ENCODE results near the gene TMEM138.
A peak's percentile ranks its signal among the peaks of the same experiment; 100 is the strongest.

TMEM138 gene

DNA sequence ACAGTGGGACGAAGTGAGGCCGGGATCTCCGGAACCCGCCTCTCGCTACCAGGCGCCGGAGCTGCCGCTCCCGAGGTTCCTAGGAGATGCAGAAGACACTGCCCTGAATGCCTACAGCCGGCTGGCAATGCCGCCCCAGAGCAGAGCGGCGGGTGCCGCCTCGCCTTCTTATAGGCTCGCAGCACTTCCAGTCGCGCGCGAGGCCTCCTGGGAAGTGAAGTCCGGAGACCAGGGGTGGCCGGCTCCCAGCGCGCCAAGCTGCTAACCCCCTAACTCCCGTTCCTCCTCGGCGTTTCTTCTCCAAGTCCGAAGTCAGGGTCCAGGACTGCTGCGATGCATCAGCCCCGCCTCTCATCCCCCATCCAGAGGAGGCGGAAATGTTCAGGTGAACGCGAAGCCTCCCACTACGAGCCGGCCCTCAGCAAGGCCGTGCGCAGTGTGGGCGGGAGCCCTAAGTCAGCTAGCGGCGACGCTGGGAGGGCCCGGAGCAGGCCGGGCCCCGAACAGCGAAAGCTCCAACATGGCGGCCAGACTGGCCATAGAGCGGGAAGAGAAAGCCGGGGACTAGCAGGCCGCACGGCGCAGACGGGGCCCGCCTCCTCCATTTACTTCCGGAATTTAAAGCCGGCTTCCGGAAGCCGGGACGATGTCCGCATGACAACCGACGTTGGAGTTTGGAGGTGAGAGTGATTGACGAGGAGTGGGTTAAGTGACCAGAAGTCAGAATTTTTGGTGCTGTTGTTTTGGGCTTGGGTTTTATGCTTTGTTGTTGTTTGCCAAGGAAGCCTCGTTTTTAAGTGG lies at the start of gene TMEM138, which contains the start of gene CYB561A3:
TMEM138 (plus strand) TSS at position 634 of the 801 bp plus-strand sequence. CDS start 2,017 bp downstream, outside the sequence.
CYB561A3 (minus strand) TSS at position 142 of the 801 bp plus-strand sequence. CDS start 5,169 bp downstream, outside the sequence.
- DNase-seq = peak; percentile 90

- no peak for DNase-seq
Observed at GRCh38 chr11:61315260-61315659, 46.9 kb upstream of the TMEM138 start.

DNA sequence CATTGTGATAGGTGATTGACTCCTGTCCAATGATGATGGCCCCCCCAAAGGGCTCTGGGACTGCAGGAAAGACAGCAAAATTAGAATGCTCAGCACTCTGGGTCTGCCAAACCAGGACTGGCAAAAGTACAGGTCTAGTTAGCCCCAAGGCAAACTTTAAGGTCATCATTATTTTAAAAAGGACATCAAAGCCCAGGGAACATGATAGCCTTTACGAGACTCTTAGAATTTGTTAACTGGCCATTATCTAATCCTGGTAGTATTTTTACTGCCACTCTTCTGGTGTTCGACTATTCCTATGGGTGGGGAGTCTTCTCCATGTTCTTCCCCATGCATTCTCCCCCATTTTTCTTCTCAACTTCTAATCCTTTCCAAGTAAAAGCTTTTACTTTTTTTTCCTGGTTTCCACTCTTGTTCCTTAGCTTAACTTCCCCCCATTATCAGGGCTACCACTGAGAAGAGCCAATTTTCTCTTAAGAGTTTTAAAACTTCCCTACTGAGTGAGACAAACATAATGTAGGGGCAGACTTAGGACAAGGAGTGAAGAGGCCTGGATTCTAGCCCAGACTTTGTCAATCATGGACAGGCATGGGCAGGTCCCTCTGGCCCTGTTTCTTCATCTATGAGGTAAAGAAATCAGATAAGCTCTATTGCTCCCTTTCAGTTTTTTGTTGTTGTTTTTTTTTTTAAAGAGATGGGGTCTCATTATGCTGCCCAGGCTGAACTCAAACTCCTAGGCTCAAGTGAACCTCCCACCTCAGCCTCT lies 36.3 kb upstream of the TMEM138 start:
- DNase-seq = no peak

GRCh38 chr11:61327669-61328071 lies 34.5 kb upstream of the TMEM138 start:
- DNase-seq = no peak

GRCh38 chr11:61328351-61328750 lies 33.8 kb upstream of the TMEM138 start:
- no peak for DNase-seq

GRCh38 chr11:61329871-61330270 lies 32.3 kb upstream of the TMEM138 start:
- no peak for DNase-seq

DNA sequence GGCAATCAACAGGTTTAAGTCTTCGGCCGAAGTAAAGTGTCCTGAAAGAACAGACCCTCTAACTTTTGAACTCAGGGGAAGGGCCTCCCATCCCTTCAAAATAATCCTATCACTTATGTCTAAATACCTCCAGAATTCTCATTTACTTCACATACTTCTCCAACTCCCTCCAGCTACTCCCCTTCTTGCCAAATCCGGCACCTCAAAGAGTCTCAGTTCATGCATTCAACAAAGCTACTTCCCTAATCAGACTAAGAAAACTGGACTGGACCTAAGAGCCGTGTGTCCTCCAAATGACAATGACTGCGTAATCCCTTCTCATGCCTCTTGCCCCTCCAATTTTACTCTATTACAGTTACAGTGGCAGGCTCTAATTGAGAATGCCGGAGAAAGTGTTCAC lies 30.5 kb upstream of the TMEM138 start:
- no peak for DNase-seq

DNA sequence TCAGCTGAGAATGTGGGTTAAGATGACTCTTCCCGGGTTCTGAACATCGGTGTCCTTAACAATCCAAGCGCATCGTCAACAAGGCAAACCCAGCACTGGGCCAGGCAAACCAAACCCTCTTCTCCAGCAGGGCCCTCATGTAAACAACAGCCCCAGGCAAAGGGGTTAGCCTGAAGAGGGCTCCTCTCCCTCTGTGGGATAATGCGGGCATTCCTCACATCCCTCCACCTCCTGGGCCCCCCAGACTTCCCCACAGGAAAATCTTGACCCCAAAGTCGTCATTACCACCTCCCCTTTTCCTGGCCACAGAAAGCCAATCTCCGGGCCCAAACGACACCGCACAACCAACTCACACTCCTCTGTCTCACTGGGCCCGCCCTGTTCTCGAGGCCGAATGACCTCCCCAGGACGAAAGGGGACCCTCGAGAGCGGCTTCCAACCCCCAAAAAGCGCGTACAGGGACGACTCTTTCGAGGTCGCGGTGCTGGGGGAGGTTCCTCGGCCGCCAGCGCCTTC lies 29.8 kb upstream of the TMEM138 start:
- DNase-seq = no peak

GRCh38 chr11:61332797-61333549 lies 29.2 kb upstream of the TMEM138 start, which contains the start of the genes DDB1 and TKFC:
Gene DDB1 (minus strand): TSS chr11:61333105. CDS start chr11:61332968, 137 bp downstream.
Gene TKFC (plus strand): TSS chr11:61333228. CDS start chr11:61334729, 1,501 bp downstream.
- peak; percentile 98 for DNase-seq

- DNase-seq = no peak
Observed at GRCh38 chr11:61333550-61334433, 28.4 kb upstream of the TMEM138 start.

DNA sequence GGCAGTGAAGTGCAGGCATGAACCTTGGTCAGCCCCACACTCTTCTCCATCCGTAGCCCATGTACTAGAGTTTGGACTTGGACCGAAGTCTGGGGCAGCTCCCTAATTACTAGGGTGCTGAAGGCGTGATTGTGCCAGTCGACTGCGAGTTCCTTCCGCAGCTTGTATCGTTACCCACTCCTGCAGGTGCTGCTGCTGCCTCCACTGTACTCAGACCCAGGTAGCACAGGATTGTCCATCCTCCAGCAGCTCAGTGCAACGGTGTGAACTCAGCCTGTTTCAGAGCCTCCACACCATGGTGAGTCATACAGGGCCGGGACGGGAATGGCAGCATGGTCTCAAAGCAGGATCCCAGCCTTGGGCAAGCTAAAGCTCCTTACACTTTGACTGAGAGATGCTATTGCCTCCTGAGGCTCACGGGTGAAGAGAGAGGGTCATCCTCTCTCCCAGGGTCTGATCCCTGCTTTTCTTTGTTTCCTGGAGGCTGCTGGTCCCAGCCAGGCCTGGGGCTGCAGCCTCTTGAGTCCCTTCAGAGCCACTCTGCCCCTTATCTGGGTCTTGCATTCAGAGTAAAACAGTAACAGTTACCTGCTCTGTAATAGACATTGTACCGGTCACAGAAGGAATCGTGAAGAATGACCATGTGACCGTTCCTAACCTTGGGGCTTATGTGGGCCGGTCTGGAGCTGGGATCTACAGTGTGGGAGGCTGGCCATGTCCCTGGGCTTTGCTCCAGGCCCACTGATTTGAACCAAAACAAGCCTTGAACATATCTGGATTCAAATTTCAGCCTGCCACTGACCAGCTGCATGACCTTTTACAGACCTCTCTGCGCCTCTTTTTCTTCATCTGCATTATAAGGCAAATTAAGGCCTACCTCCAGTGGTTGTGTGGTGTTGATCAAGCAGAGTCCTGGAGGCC lies 27.5 kb upstream of the TMEM138 start:
- no peak for DNase-seq

- no peak for DNase-seq
Observed at GRCh38 chr11:61335355-61335710, 26.8 kb upstream of the TMEM138 start.

- DNase-seq = peak; percentile 87
Observed at GRCh38 chr11:61336171-61336935, 25.8 kb upstream of the TMEM138 start.

DNA sequence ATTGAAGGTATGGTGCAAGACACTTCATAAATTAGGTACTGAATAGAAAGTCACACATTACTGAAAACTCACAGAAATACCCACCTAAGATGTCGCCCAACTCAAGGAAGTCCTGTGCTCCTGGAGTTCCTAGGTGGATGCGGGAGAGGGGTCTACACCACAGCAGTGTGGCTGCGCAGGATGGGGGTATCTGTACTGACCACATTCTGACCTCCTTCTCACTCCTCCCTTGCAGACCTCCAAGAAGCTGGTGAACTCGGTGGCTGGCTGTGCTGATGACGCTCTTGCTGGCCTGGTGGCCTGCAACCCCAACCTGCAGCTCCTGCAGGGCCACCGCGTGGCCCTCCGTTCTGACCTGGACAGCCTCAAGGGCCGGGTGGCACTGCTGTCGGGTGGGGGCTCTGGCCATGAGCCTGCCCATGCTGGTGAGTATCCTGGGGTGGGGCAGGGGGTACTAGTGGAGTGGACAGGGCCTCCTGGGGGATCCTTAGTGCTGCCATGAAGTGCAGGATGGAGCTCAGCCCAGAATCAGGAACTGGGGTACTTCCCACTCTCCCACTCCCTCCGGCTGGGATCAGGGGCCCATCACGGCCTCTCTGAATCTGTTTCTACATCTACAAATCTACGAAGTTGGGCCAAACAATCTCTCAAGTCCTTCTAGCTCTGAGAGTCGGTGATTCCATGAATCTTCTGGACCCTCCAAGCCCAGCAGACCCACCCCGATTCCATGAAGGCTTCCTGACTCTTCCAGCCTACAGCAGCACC lies 24.3 kb upstream of the TMEM138 start:
- DNase-seq = no peak

DNA sequence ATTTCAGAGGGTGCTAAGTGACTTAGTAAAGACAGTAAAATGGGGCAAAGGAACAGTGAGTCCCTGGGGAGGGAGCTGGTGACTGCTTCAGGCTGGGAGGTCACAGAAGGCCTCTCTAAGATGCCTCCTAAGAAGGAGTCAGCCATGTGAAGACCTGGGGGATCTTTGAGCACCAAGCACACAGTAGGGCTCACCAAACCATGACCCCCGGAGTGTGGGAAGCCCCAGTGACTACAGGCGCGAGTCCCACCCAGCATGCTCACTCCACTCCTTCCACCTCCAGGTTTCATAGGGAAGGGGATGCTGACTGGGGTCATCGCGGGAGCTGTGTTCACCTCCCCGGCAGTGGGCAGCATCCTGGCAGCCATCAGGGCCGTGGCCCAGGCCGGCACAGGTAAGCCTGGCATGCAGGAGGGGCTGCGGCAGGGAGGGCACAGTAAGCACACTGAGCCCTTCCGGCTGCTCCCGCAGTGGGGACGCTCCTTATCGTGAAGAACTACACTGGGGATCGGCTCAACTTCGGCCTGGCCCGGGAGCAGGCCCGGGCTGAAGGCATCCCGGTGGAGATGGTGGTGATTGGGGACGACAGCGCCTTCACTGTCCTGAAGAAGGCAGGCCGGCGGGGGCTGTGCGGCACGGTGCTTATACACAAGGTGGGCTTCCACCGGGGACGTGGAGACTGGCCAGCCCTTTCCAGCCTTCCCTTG lies 23.2 kb upstream of the TMEM138 start:
- no peak for DNase-seq

GRCh38 chr11:61339490-61339878 lies 22.7 kb upstream of the TMEM138 start:
- DNase-seq = no peak

DNA sequence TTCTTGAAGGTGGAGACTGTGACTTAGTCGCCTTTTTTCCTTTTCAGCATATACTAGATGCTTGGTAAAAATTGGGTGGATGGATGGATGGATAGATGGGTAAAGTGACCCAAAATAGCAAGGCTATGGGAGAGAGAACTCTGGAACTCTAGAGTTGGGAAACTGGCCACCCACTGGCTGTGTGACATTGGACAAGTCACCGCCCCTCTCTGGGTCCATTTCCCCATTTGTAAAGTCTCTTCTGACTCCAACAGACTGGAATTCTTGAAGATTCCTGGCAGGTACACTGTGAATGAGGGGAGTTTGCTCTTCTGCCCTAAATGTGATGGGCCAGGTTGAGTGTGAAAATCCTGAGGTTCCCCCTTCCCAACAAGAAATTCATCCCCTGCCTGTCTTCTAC lies 21.2 kb upstream of the TMEM138 start:
- no peak for DNase-seq

DNA sequence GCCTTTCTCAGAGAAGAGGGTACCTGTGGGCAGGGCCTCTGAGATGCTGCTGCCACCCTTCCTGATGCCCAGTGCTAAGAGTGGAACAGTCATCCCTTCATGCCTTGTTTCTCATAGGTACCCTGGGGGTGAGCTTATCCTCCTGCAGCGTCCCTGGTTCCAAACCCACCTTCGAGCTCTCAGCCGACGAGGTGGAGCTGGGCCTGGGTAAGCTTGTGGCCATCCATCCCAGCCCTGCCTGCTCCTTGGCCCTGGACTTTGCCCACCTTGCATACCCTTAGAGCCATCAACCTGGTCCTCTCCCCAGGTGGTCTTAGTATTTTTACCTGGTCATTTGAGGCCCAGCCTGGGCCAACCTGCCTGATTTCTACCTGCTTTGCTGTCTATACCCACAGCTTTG lies 20.5 kb upstream of the TMEM138 start:
- no peak for DNase-seq
